Bronchial epithelial cell (primary cell): ENCODE measurements around the gene EIF3B. TPM values are rescaled to one million over a fixed set of nuclear protein-coding genes. Genes with fewer than 3 reads are reported as not detected.
A peak's percentile ranks its signal among the peaks of the same experiment; 100 is the strongest.
"Not testable (repeated sequence)": the region's sequence is repeated elsewhere in the genome, so short reads cannot be mapped to it uniquely, and the experiment has no call there.

Experiments
- DNase-seq: peaks from one replicate; pipeline ENCODE4 v3.0.0-alpha.2; 2010; ENCODE audit warnings: low read depth
- FAIRE-seq: peaks from 2 replicates; lab custom pipeline; 2011; peaks lifted over from hg19 to GRCh38; lab: Jason Lieb, UNC
- H3K27me3 ChIP-seq: 2 replicates; pipeline ENCODE4 v1.5.1; 2011; ENCODE audit warnings: low read length; ENCODE audit not compliant: control insufficient read depth, insufficient read depth
- H3K36me3 ChIP-seq: 2 replicates; pipeline ENCODE4 v1.5.1; 2011; ENCODE audit warnings: low read length; ENCODE audit not compliant: control insufficient read depth, insufficient read depth
- H3K4me3 ChIP-seq: 2 replicates; pipeline ENCODE4 v1.5.1; 2011; ENCODE audit warnings: mild to moderate bottlenecking, low read depth, low read length, control low read depth
- CTCF ChIP-seq: IDR thresholded peaks from 2 replicates; pipeline ENCODE4 v1.5.1; 2011; ENCODE audit warnings: mild to moderate bottlenecking, moderate library complexity, low read length, control low read depth, inconsistent platforms; ENCODE audit not compliant: insufficient read depth, severe bottlenecking
- total RNA-seq: library from RNA; depleted of rRNA; stranded (reverse); fragments of >200 nt; gene quantifications from 2 replicates; pipeline ENCODE4 v1.2.1, GENCODE V29; 2014

The EIF3B gene
- total RNA-seq, 1 donor from 2014 or later, result 262 TPM

- TF ChIP-seq CTCF, result no peak
- no peak overlapping the region for H3K4me3 ChIP-seq
- no peaks in the 10 kb centered on the region for H3K27me3 ChIP-seq
- DNase-seq (no peak), FAIRE-seq (no peak)
- peaks cover 1% of the 10 kb centered on the region for H3K36me3 ChIP-seq
Observed at GRCh38 chr7:2336626-2337299, 17.9 kb upstream of the EIF3B start.

- H3K4me3 ChIP-seq, H3K36me3 ChIP-seq, H3K27me3 ChIP-seq, FAIRE-seq, DNase-seq: not testable (repeated sequence)
Observed at GRCh38 chr7:2347351-2348063, 7.1 kb upstream of the EIF3B start.

- TF ChIP-seq CTCF, result no peak
- no peak for DNase-seq
- H3K27me3 ChIP-seq, result no peaks in the 10 kb centered on the region
- H3K4me3 ChIP-seq, result no peak overlapping the region
- FAIRE-seq, result no peak
- no peaks in the 10 kb centered on the region for H3K36me3 ChIP-seq
Observed at GRCh38 chr7:2350055-2350454, 4.6 kb upstream of the EIF3B start.

GRCh38 chr7:2350861-2351260 lies 3.8 kb upstream of the EIF3B start:
- Histone ChIP-seq H3K36me3 (no peaks in the 10 kb centered on the region), H3K27me3 (no peaks in the 10 kb centered on the region), H3K4me3 (no peak overlapping the region)
- no peak for TF ChIP-seq CTCF
- FAIRE-seq (no peak), DNase-seq (no peak)

GRCh38 chr7:2353113-2353935 lies 1.3 kb upstream of the EIF3B start:
- DNase-seq (no peak), FAIRE-seq (no peak)
- TF ChIP-seq CTCF, result no peak
- Histone ChIP-seq H3K4me3 (peak overlapping the region; percentile 94), H3K36me3 (peaks cover 1% of the 10 kb centered on the region), H3K27me3 (no peaks in the 10 kb centered on the region)

GRCh38 chr7:2353936-2354185 lies 766 bp upstream of the EIF3B start:
- FAIRE-seq (no peak), DNase-seq (peak; percentile 64)
- TF ChIP-seq CTCF, result no peak
- no peaks in the 10 kb centered on the region for H3K27me3 ChIP-seq
- peaks cover 1% of the 10 kb centered on the region for H3K36me3 ChIP-seq
- peak overlapping the region; percentile 94 for H3K4me3 ChIP-seq
